Measurements from ENCODE around the gene IGFBP2. TPM values are rescaled to one million over a fixed set of nuclear protein-coding genes. Genes with fewer than 3 reads are reported as not detected.

IGFBP2 gene
- total RNA-seq, 4 donors from 2014 or later = 59.5 to 398 (median 102) TPM

DNA sequence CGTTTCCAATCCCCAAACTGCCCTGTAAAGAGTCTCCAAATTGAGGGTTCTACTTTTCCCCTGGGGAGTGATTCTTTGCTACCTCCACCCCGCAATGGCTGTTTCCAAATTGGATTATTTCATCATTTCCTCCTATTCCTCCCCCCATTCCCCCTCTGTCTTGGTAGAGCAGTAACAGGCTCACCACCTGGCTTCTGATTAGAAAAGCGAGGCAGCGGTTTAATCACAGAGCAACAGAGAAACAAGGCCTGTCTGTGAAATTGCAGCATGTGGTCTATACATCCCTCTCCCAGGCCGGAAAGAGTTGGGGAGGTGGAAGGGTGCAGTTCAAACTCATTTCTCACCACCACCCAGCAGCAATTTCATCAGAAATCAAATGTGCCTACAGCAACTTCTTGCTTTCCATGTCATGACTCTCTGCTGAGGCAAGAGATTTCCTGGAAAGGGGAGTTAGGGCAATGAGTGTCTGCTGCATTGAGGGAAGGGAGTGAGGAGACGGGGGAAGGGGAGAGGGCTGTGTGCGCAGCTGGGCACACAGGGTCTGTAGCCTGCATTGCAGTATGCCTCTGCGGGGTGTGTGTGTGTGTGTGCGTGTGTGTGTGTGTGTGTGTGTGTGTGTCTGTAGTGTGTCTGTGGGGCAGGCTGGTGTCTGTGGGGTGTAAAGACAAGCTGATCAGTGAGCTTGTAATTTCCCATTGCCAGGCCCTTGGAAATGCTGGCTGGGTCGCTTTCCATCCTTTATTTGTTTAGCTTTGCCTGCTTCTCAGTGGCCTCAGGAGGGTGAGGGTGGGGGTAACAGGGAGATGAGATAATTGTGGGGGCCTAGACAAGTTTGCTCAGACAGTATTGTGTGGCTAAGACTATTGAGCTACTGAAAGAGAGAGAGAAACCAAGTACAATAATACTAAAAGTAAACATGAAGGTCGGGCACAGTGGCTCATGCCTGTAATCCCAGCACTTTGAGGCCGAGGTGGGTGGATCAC is 13.5 kb upstream of the IGFBP2 start:
- H3K36me3 ChIP-seq = no peaks in the 10 kb centered on the region
- no peak for TF ChIP-seq POLR2A (IDR thresholded peaks at IDR 0.05)
- no peak for TF ChIP-seq CTCF (IDR thresholded peaks at IDR 0.05)
- no peaks in the 10 kb centered on the region for H3K4me1 ChIP-seq
- no peak overlapping the region for H3K4me3 ChIP-seq
- intact Hi-C loops (cut with DNase I; ENCODE audit: low total_unique reads) = no loop called here
- DNase-seq = no peak
- H3K27ac ChIP-seq = no peak overlapping the region
- H3K9me3 ChIP-seq = no peaks in the 10 kb centered on the region
- no peaks in the 10 kb centered on the region for H3K27me3 ChIP-seq

DNA sequence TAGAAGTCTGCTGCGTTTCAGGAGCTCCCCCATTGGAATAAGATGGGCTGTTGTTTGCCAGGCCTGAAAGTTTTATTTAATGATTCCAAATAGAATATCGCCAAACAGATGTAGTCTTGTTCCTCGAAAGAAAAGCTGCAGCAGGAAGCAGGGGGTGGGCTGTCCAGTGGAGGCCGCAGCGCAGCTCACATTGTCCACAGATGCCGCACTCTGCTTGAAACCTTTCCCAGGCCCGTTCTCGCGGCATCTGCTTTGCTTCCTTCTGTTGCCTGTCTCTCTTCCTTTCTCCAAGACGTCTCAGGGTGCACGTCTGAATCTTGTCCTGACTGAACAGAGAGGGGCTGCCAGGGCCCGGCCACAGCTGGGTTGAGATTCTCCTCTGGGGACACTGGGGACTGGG is 12.4 kb upstream of the IGFBP2 start:
- intact Hi-C loops (cut with DNase I; ENCODE audit: low total_unique reads) = no loop called here
- H3K27me3 ChIP-seq = no peaks in the 10 kb centered on the region
- H3K36me3 ChIP-seq = no peaks in the 10 kb centered on the region
- H3K9me3 ChIP-seq = no peaks in the 10 kb centered on the region
- no peak overlapping the region for H3K4me3 ChIP-seq
- TF ChIP-seq CTCF (IDR thresholded peaks at IDR 0.05) = no peak
- TF ChIP-seq POLR2A (IDR thresholded peaks at IDR 0.05) = no peak
- H3K4me1 ChIP-seq = no peaks in the 10 kb centered on the region
- peak in 1 of 2 donors; percentile 47 for DNase-seq
- H3K27ac ChIP-seq = peak overlapping the region in 1 of 2 donors; percentile 21

GRCh38 chr2:216621292-216621691 is 11.9 kb upstream of the IGFBP2 start:
- H3K4me3 ChIP-seq = no peak overlapping the region
- H3K27ac ChIP-seq = peak overlapping the region in 1 of 2 donors; percentile 21
- H3K36me3 ChIP-seq = no peaks in the 10 kb centered on the region
- intact Hi-C loops (cut with DNase I; ENCODE audit: low total_unique reads) = no loop called here
- TF ChIP-seq POLR2A (IDR thresholded peaks at IDR 0.05) = no peak
- no peak for TF ChIP-seq CTCF (IDR thresholded peaks at IDR 0.05)
- DNase-seq = no peak
- no peaks in the 10 kb centered on the region for H3K27me3 ChIP-seq
- H3K4me1 ChIP-seq = no peaks in the 10 kb centered on the region
- H3K9me3 ChIP-seq = no peaks in the 10 kb centered on the region

GRCh38 chr2:216622526-216622925 is 10.7 kb upstream of the IGFBP2 start:
- Histone ChIP-seq H3K9me3 (no peaks in the 10 kb centered on the region), H3K4me1 (no peaks in the 10 kb centered on the region), H3K27me3 (no peaks in the 10 kb centered on the region), H3K36me3 (no peaks in the 10 kb centered on the region), H3K27ac (no peak overlapping the region), H3K4me3 (no peak overlapping the region)
- intact Hi-C loops (cut with DNase I; ENCODE audit: low total_unique reads) = no loop called here
- no peak for DNase-seq
- no peak for TF ChIP-seq POLR2A (IDR thresholded peaks at IDR 0.05)
- TF ChIP-seq CTCF (IDR thresholded peaks at IDR 0.05) = no peak

- Histone ChIP-seq H3K36me3 (no peaks in the 10 kb centered on the region), H3K27ac (no peak overlapping the region), H3K4me1 (no peaks in the 10 kb centered on the region), H3K27me3 (no peaks in the 10 kb centered on the region), H3K4me3 (no peak overlapping the region), H3K9me3 (no peaks in the 10 kb centered on the region)
- TF ChIP-seq POLR2A (IDR thresholded peaks at IDR 0.05) = no peak
- no peak for TF ChIP-seq CTCF (IDR thresholded peaks at IDR 0.05)
- no peak for DNase-seq
- intact Hi-C loops (cut with DNase I; ENCODE audit: low total_unique reads) = no loop called here
These were observed 9.0 kb upstream of the IGFBP2 start for GRCh38 chr2:216624251-216624650.

Data from uterus (tissue), 4 donors.